AG09309 (cell line): ENCODE data around the gene HLA-DQA1.
A peak's percentile ranks its signal among the peaks of the same experiment; 100 is the strongest.

Source experiments
- DNase-seq: peaks from one replicate; pipeline ENCODE4 v3.0.0-alpha.2; 2010; ENCODE audit warnings: low read depth
- H3K4me3 ChIP-seq: 2 replicates; pipeline ENCODE4 v1.5.1; 2011; ENCODE audit warnings: mild to moderate bottlenecking, low read depth, low read length, moderate library complexity; ENCODE audit not compliant: control insufficient read depth
- TF ChIP-seq, protein P1 (sequence below): IDR thresholded peaks from 2 replicates; pipeline ENCODE4 v1.5.1; 2011; ENCODE audit warnings: mild to moderate bottlenecking, low read depth, low read length, inconsistent platforms; ENCODE audit not compliant: insufficient read depth, control insufficient read depth; ENCODE audit errors: missing control alignments

Gene HLA-DQA1

DNA sequence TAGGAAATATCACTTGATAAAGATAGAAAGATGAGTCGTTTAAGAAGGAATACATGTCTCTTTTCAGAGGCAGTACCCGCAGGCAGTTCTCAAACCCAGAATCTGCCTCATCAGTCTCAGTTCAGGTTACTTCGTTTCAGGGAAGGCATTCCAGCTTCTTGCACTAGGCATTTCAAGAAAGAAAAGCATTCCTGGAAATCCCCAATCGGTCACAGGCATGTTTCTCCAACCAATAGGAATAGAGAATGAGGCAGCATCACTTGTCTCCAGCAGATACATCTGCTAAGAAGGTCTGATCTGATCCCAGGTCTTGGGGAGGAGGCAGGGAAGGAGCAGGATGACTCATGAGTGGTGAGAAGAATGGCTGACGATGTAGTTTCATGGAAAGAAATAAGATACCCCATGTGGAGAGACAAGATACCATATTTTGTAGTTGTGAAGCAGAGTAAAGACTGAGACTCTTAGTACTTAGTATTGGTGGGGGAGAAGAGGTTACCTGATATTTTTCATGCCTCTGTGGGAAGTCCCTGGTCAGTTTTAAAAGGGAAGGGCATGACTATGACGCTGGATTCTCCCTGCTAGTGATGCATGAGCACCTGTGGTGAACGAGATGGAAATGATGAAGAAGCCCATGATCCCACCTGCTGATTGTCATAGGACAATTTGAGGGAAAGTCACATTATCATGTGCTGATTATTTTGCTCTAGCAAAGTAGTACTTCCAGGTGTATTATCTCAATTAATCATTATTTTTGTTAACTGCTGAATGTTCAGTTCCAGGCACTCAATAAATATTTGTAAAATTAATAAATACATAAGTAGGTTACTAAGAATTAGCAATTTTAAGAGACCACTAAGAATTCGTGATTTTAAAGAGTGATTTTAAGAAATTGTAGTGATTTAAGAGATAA, 27.2 kb upstream of the HLA-DQA1 start:
- H3K4me3 ChIP-seq: no peak overlapping the region
- DNase-seq: peak; percentile 85
- TF ChIP-seq, protein P1, sequence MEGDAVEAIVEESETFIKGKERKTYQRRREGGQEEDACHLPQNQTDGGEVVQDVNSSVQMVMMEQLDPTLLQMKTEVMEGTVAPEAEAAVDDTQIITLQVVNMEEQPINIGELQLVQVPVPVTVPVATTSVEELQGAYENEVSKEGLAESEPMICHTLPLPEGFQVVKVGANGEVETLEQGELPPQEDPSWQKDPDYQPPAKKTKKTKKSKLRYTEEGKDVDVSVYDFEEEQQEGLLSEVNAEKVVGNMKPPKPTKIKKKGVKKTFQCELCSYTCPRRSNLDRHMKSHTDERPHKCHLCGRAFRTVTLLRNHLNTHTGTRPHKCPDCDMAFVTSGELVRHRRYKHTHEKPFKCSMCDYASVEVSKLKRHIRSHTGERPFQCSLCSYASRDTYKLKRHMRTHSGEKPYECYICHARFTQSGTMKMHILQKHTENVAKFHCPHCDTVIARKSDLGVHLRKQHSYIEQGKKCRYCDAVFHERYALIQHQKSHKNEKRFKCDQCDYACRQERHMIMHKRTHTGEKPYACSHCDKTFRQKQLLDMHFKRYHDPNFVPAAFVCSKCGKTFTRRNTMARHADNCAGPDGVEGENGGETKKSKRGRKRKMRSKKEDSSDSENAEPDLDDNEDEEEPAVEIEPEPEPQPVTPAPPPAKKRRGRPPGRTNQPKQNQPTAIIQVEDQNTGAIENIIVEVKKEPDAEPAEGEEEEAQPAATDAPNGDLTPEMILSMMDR: no peak

DNA sequence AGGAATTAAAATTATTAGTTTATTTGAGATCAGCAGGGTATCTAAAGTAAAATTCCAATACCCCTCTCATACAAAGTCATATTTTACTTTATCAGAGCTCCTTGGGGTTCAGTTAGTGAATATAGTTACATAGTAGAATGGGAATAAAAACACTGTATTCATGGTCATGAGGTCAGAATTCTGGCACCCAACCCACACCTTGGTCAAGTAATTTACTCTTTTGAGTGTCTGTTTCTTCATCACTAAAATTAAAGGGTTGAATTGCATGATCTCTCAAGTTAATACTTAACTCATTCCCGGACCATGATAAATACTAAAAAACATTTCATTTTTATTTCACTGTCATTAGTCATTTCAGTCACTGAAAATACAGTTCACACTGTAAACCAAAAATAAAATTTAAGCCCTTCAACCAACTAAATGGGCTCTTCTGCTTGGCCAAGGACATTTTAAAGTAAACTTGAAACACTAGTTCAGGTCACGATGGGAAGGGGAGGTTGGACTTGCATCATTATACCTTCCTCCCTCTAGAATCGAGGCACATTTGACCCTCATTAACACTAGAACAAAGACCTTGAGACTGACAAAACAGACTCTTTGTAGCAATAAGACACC, 26.4 kb upstream of the HLA-DQA1 start:
- TF ChIP-seq, protein P1: no peak
- no peak overlapping the region for H3K4me3 ChIP-seq
- no peak for DNase-seq

DNA sequence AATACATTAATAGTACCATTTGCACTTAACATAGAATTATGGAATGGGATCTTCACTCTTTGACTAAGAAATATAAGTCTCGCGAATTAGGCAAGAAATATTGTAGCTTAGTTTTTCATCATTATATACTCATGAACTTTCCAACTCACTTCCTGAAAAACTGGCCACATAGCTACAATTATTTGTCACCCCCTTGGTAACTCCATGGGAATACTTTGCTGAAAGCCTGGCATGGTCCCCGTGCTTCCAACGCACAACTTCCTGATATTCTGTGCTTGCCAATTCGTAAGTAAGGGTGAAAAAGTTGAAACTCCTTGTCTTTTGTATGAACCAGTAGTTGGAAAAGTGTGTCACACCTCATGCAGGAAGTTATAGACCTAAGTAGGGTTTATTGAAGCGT, 23.7 kb upstream of the HLA-DQA1 start:
- TF ChIP-seq, protein P1: no peak
- no peak for DNase-seq
- no peak overlapping the region for H3K4me3 ChIP-seq

DNA sequence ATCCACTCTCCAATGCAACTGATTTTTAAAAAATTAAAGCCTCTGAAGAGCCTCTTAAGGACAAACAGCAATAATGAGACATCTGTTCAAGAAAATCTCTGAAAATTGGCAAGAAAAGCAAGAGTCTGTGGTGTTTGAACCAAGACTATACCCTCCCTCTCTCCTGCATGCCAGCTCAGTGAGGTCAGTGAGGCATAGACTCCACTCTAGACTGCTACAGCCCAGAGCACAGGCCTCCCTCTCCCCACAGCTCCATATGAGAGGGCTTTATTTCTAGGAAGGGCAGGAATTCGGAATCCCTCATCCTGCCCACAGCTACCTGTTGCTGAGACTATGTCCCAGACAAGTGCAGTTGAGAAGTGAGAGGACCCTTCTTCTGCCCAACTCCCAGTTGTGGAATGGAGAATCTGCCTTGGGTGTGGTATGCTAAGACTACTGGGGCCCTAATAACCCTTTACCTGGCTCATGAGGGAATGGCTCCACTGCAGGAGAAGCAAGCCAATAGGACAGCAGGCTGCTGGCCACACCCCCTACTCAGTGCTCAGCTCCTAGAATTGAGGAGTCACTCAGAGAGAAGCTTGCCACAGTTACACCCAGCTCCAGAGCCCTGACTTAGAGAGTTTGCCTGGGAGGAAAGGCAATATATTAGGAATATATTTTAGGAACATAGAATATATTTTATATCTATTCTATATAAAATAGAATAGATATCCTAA, 22.7 kb upstream of the HLA-DQA1 start:
- TF ChIP-seq, protein P1: no peak
- DNase-seq: no peak
- H3K4me3 ChIP-seq: no peak overlapping the region

DNA sequence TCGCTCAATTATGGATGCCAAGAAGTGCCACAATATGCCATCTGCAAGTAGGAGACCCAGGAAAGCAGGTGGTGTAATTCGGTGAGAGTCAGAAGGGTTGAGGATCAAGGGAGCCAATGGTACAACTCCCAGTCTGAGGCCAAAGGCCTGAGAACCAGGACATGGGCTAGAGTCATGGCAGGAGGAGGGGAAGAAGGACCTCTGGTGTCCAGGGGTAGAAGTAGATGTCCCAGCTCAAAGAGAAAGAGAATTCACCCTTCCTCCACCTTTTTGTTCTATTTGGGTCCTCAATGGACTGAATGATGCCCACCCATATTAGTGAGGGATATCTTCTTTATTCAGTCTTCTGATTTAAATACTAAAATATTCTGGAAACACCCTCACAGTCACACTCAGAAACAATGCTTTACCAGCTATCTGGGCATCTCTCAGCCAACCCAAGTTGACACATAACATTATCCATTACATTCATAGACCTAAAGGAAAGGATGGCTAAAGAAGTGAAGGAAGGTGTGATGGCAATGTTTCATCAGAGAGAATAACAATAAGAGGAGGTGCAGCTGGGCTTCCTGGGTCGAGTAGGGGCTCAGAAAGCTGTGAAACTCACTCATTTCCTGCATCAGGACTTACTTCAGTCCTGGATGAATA, 21.2 kb upstream of the HLA-DQA1 start:
- H3K4me3 ChIP-seq: no peak overlapping the region
- TF ChIP-seq, protein P1: no peak

DNA sequence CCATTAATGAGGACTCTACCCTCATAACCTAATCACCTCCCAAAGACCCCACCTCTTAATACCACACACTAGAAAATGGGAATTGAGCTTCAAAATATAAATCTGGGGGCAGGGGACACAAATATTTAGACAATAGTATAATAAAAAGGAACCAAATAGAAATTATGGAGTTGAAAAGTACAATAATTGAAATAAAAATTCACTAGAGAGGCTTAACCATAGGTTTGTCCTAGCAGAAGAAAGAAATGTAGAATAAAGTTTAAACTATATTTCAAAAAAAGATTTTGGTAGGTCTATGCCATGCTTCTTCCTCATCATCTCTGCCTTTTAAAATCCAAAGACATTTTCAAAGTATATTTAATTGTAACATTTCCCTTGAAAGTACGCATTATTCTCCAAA, 19.5 kb upstream of the HLA-DQA1 start:
- DNase-seq: no peak
- no peak overlapping the region for H3K4me3 ChIP-seq
- TF ChIP-seq, protein P1: no peak

More for the DNA sequence above, 21.2 kb upstream of the HLA-DQA1 start:
- no peak for DNase-seq
